H1 (cell line): ENCODE data around the gene GRB7. TPM values are rescaled to one million over a fixed set of nuclear protein-coding genes. Genes with fewer than 3 reads are reported as not detected.

ENCODE experiments used
- ASH2L ChIP-seq: fragments of 200-600, 300-600 bp; sonication (generic); IDR thresholded peaks from one replicate; pipeline ENCODE4 v1.7.1; 2017; ENCODE audit warnings: low read length
- ATF2 ChIP-seq: IDR thresholded peaks from 2 replicates; pipeline ENCODE4 v1.6.1; 2012; ENCODE audit warnings: low read length, inconsistent platforms
- BRCA1 ChIP-seq: IDR thresholded peaks from 2 replicates; pipeline ENCODE4 v1.6.1; 2012; ENCODE audit warnings: low read depth, low read length, improper control_type of control experiment
- CEBPB ChIP-seq: IDR thresholded peaks from 2 replicates; pipeline ENCODE4 v1.6.1; 2012; ENCODE audit warnings: low read depth, low read length
- CHD2 ChIP-seq: IDR thresholded peaks from 2 replicates; pipeline ENCODE4 v1.6.1; 2012; ENCODE audit warnings: low read length, improper control_type of control experiment
- CREB1 ChIP-seq: IDR thresholded peaks from 2 replicates; pipeline ENCODE4 v1.6.1; 2012; ENCODE audit warnings: inconsistent platforms
- GABPA ChIP-seq: IDR thresholded peaks from 2 replicates; pipeline ENCODE4 v1.6.1; 2011; ENCODE audit warnings: mild to moderate bottlenecking, low read length, moderate library complexity, borderline replicate concordance; ENCODE audit not compliant: insufficient read depth
- JUN ChIP-seq: IDR thresholded peaks from 2 replicates; pipeline ENCODE4 v1.6.1; 2011; ENCODE audit warnings: low read depth, mild to moderate bottlenecking, improper control_type of control experiment, low read length
- KDM4A ChIP-seq: IDR thresholded peaks from one replicate; pipeline ENCODE4 v1.7.1; 2012; ENCODE audit warnings: low read depth, mild to moderate bottlenecking, moderate library complexity, low read length, inconsistent platforms; ENCODE audit not compliant: severe bottlenecking
- MAFK ChIP-seq: IDR thresholded peaks from 2 replicates; pipeline ENCODE4 v1.6.1; 2012; ENCODE audit warnings: low read depth, mild to moderate bottlenecking, improper control_type of control experiment, low read length
- PHF8 ChIP-seq: fragments of 200-600 bp; sonication (generic); conservative IDR thresholded peaks from 2 replicates; pipeline ENCODE4 v1.7.1; 2012; ENCODE audit warnings: low read depth, mild to moderate bottlenecking, inconsistent platforms, low read length, moderate library complexity
- POLR2AphosphoS5 ChIP-seq: IDR thresholded peaks from 2 replicates; pipeline ENCODE4 v1.6.1; 2011; ENCODE audit warnings: low read depth, low read length
- SAP30 ChIP-seq: fragments of 300-600 bp; sonication (generic); IDR thresholded peaks from 2 replicates; pipeline ENCODE4 v1.7.1; 2012; ENCODE audit warnings: low read length, moderate library complexity, mild to moderate bottlenecking, inconsistent platforms; ENCODE audit not compliant: insufficient read depth, insufficient replicate concordance
- SIN3A ChIP-seq, 2 experiments: IDR thresholded peaks in 1 of 2; conservative IDR thresholded peaks in 1 of 2; 2 replicates each; pipeline ENCODE4 v1.6.1; 2011 to 2012; ENCODE audit warnings: low read length in 2 of 2, improper control_type of control experiment in 1 of 2, low read depth in 1 of 2, mild to moderate bottlenecking in 1 of 2
- SP1 ChIP-seq: IDR thresholded peaks from 2 replicates; pipeline ENCODE4 v1.6.1; 2011; ENCODE audit warnings: low read depth, low read length
- SP4 ChIP-seq: IDR thresholded peaks from 2 replicates; pipeline ENCODE4 v1.6.1; 2012; ENCODE audit warnings: low read length, inconsistent platforms
- SRF ChIP-seq: IDR thresholded peaks from 2 replicates; pipeline ENCODE4 v1.6.1; 2011; ENCODE audit warnings: mild to moderate bottlenecking, low read depth, low read length, moderate library complexity
- SUZ12 ChIP-seq: fragments of 200-600 bp; sonication (generic); IDR thresholded peaks from 2 replicates; pipeline ENCODE4 v1.6.1; 2012; ENCODE audit warnings: mild to moderate bottlenecking, inconsistent platforms, low read length, moderate library complexity, mixed read lengths
- TAF1 ChIP-seq: IDR thresholded peaks from 2 replicates; pipeline ENCODE4 v1.6.1; 2011; ENCODE audit warnings: mild to moderate bottlenecking, low read depth, low read length
- TAF7 ChIP-seq: optimal IDR thresholded peaks from 2 replicates; pipeline ENCODE3; 2011; ENCODE audit warnings: low read depth, mild to moderate bottlenecking, inconsistent platforms, low read length, moderate library complexity, borderline replicate concordance
- TCF12 ChIP-seq: IDR thresholded peaks from 2 replicates; pipeline ENCODE4 v1.6.1; 2011; ENCODE audit warnings: low read depth, mild to moderate bottlenecking, low read length
- ZNF274 ChIP-seq: IDR thresholded peaks from 2 replicates; pipeline ENCODE4 v1.7.0; 2012; ENCODE audit warnings: low read length, borderline replicate concordance; ENCODE audit errors: extremely low read depth
- polyA plus RNA-seq, 7 experiments: library from polyadenylated mRNA; depleted of rRNA in 3 of 7; stranded (reverse) in 5 of 7; unstranded in 2 of 7; fragments of >200 nt in 5 of 7; fragments of 200-250 nt in 2 of 7; gene quantifications; 1 replicate in 5 of 7; 2 replicates in 1 of 7; 4 replicates in 1 of 7; pipeline versions ENCODE4 v1.2.1 to v1.2.3, GENCODE V29; 2011 to 2013; ENCODE audit warnings: missing spikeins in 2 of 7, mixed read lengths in 2 of 7
- total RNA-seq: library from RNA; stranded (reverse); fragmentation: NEBNext Ultra II Directional; extraction: Animal tissue kit (Norgen Biotek cat#: 25700); gene quantifications from 2 replicates; pipeline ENCODE4 v1.2.1, GENCODE V29; 2021

The GRB7 gene
- total and polyA plus RNA-seq, 2 of the 8 experiments (the other 6 are each of a cell fraction or from before 2014, with no cell fraction given), result 32.2 to 41.5 TPM

- TF ChIP-seq ZNF274 (no peak), SUZ12 (no peak), POLR2AphosphoS5 (no peak; the same call in 1 of the 2 replicates), TAF7 (no peak), SP1 (no peak), SAP30 (no peak), TCF12 (peak; percentile 90), PHF8 (0 out of 2 replicates have a peak, but pooled peaks have one; percentile 35), MAFK (no peak), BRCA1 (no peak), ASH2L (no peak), CEBPB (no peak), SP4 (peak; percentile 84), GABPA (no peak), SIN3A (conservative IDR thresholded peaks at IDR 0.05 in 1 of 2, IDR thresholded peaks at IDR 0.05 in 1 of 2; ENCODE audit: low read depth in 1 of 2, low read length in 2 of 2) (no peak; a peak in 1 of 4 replicates), ATF2 (0 out of 2 replicates have a peak, but pooled peaks have one; percentile 66), CHD2 (peak; percentile 16; the same call in 1 of the 2 replicates), CREB1 (peak; percentile 71), SRF (no peak), TAF1 (peak; percentile 57), JUN (no peak), KDM4A (peak; percentile 44)
Measured at GRCh38 chr17:39737760-39738567, at the start of gene GRB7 (continued).
